Measurements from ENCODE around the gene GPRIN2. TPM values are rescaled to one million over a fixed set of nuclear protein-coding genes. Genes with fewer than 3 reads are reported as not detected.
A peak's percentile ranks its signal among the peaks of the same experiment; 100 is the strongest.
"Not testable (repeated sequence)": the region's sequence is repeated elsewhere in the genome, so short reads cannot be mapped to it uniquely, and the experiment has no call there.

Gene GPRIN2
- total and polyA plus RNA-seq, 8 donors, result 8.6 to 39.8 (median 13.3) TPM

DNA sequence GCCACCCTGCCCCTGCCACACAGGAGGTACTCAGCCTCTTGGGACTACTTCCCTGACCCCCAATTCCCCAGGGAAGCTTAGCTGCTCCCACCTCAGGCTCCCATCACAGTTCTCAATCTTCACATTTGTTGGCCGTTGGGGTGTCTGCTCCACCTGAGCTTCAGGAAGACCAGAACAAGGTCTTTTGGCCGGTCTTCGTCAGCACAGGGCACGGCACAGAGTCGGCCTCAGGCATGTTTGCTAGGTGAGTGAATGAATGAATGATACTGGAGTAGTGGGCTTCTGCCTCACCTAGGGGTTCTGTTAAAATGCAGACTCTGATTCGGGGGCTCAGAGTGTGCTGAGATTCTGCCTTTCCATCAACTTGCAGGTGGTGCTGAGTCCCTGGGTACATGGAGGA is 20.3 kb downstream of the GPRIN2 start:
- DNase-seq (peak in 2 of 4 donors; percentile 18 to 50), ATAC-seq (no peak)
- intact Hi-C loops (cut with DNase I), result no loop called here
- Histone ChIP-seq H3K27ac (no peak overlapping the region), H3K9me3 (no peaks in the 10 kb centered on the region), H3K27me3 (peaks cover 0 to 21% of the 10 kb centered on the region in 2 donors), H3K4me1 (peaks cover 4 to 6% of the 10 kb centered on the region in 2 donors), H3K36me3 (no peaks in the 10 kb centered on the region), H3K4me3 (no peak overlapping the region)
- TF ChIP-seq, protein P1, sequence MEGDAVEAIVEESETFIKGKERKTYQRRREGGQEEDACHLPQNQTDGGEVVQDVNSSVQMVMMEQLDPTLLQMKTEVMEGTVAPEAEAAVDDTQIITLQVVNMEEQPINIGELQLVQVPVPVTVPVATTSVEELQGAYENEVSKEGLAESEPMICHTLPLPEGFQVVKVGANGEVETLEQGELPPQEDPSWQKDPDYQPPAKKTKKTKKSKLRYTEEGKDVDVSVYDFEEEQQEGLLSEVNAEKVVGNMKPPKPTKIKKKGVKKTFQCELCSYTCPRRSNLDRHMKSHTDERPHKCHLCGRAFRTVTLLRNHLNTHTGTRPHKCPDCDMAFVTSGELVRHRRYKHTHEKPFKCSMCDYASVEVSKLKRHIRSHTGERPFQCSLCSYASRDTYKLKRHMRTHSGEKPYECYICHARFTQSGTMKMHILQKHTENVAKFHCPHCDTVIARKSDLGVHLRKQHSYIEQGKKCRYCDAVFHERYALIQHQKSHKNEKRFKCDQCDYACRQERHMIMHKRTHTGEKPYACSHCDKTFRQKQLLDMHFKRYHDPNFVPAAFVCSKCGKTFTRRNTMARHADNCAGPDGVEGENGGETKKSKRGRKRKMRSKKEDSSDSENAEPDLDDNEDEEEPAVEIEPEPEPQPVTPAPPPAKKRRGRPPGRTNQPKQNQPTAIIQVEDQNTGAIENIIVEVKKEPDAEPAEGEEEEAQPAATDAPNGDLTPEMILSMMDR (IDR thresholded peaks at IDR 0.05), result no peak

DNA sequence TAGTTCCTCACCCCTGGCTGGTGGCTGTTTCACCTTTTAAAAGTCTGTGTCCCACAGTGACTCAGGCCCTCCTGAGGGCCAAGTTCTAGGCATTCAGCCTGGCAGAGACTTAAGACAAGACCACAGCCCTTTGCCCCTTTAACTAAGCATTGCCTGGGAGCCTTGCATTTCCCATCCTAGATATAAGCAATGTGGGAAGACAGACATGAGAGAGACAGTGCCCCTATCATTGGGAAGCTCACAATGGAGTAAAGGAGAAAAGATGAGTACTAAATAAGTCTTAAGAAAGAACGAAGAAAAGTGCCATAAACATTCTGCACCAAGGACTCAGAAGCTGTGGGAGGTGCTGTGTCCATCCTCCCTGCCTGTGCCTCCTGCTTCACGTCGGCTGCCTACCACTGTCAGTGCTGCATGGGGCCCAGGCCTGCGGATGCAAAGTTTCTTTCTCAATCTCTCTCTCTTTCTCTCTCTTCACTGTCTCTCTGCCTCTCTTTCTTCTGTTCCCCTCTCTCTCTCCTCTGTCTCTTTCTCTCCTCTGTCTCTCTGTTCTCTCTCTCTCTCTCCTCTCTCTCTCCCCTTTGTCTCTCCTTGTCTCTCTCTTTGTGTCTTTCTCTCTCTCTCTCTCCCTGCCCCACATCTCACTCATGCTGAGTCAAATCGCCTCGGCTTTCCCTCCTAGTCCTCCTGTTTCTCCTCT is 21.5 kb downstream of the GPRIN2 start:
- ATAC-seq (no peak), DNase-seq (peak in 2 of 4 donors; percentile 31 to 74)
- Histone ChIP-seq H3K9me3 (no peaks in the 10 kb centered on the region), H3K4me1 (no peaks in the 10 kb centered on the region), H3K4me3 (no peak overlapping the region), H3K27ac (no peak overlapping the region), H3K36me3 (no peaks in the 10 kb centered on the region), H3K27me3 (peaks cover 0 to 11% of the 10 kb centered on the region in 2 donors)
- TF ChIP-seq, protein P1 (IDR thresholded peaks at IDR 0.05), result no peak
- intact Hi-C loops (cut with DNase I), result no loop called here

DNA sequence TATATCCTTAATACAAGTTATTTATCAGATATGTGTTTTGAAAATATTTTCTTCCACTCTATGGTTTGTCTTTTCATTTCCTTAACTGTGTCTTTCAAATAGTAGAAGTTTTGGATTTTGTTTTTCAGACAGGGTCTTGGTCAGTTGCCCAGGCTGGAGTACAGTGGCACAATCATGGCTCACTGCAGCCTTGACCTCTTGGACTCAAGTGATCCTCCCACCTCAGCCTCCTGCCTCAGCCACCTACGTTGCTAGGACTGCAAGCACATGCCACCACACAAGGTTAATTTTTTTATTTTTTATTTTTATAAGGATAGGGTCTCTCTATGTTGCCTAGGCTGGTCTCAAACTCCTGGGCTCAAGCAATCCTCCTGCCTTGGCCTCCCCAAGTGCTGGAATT is 24.2 kb downstream of the GPRIN2 start:
- H3K27me3 ChIP-seq; H3K9me3 ChIP-seq; ATAC-seq; H3K36me3 ChIP-seq; H3K27ac ChIP-seq; H3K4me1 ChIP-seq; intact Hi-C loops (cut with DNase I); H3K4me3 ChIP-seq: not testable (repeated sequence)
- peak in 1 of 4 donors; percentile 26 for DNase-seq

DNA sequence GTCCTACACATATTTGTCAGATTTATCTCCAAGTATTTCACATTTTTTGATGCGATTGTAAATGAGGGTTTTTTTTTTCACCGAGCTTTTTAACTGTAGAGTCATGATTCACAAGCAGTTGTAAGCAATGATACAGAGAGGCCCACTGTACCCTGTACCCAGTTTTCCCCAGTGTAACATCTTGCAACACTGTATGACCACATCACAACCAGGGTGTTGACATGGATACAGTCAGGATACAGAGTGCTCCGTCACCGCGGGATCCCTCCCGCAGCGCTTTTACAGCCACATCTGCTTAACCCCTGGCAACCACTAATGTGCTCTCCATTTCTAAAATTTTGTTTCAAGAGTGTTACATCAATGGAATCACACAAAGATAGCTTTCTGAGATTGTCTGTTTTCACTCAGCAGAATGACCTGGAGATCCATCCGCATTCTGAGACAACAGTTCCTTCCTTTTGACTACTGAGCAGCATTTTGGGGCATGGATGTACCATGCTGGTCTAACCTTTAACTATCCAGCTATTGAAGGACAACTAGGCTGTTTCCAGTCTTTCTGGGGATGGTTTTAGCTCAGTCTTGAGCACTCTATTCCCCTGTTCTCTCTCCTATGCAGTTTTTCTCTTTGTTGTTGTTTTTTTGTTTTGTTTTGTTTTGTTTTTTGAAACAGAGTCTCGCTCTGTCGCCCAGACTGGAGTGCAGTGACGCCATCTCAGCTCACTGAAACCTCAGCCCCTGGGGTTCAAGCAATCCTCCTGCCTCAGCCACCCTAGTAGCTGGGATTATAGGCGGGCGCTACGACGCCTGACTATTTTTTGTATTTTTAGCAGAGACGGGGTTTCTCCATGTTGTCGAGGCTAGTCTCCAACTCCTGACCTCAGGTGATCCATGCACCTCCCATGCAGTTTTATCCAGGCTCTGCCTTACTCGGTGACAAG is 25.9 kb downstream of the GPRIN2 start:
- no peak overlapping the region for H3K27ac ChIP-seq
- H3K27me3 ChIP-seq, result peaks cover 0 to under 1% of the 10 kb centered on the region in 2 donors
- no peaks in the 10 kb centered on the region for H3K4me1 ChIP-seq
- TF ChIP-seq, protein P1 (IDR thresholded peaks at IDR 0.05), result no peak
- DNase-seq (peak in 2 of 4 donors; percentile 25 to 78), ATAC-seq (no peak)
- H3K36me3 ChIP-seq, result no peaks in the 10 kb centered on the region
- no peaks in the 10 kb centered on the region for H3K9me3 ChIP-seq
- intact Hi-C loops (cut with DNase I), result no loop called here
- H3K4me3 ChIP-seq, result no peak overlapping the region

DNA sequence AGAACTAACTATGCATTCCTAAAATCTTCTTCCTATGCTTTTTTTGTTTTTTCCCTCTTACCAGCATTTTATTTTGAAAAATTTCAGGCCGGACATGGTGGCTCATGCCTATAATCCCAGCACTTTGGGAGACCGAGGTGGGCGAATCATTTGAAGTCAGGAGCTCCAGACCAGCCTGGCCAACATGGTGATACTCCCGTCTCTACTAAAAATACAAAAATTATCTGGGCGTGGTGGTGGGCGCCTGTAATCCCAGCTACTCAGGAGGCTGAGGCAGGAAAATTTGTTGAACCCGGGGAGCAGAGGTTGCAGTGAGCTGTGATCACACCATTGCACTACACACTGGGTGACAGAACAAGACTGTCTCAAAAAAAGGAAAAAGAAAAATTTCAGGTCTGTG is 26.7 kb downstream of the GPRIN2 start:
- DNase-seq, result peak in 1 of 4 donors; percentile 26
- H3K4me1 ChIP-seq; H3K27ac ChIP-seq; ATAC-seq; H3K36me3 ChIP-seq; H3K27me3 ChIP-seq; H3K4me3 ChIP-seq; H3K9me3 ChIP-seq; intact Hi-C loops (cut with DNase I): not testable (repeated sequence)
